SK-N-SH treated with all-trans-retinoic acid at 6 μM for 48 hours (cell line): ENCODE measurements around the gene REG1B.

Experiments
- ATAC-seq: fragments of 200-7000 bp; cut with Tn5 transposase; 3 replicates; pipeline ENCODE4 v1.9.1; 2020; ENCODE audit warnings: mild to moderate bottlenecking, moderate library complexity
- ARNTL ChIP-seq: fragments of 450-650 bp; formaldehyde crosslinking; IDR thresholded peaks from 2 replicates; pipeline ENCODE4 v1.5.0; 2020; ENCODE audit warnings: low read depth, mild to moderate bottlenecking, moderate library complexity, borderline replicate concordance
- BACH2 ChIP-seq: fragments of 250-450 bp; sonication (Bioruptor Pico); IDR thresholded peaks from 2 replicates; pipeline ENCODE4 v1.9.0; 2021; ENCODE audit warnings: mild to moderate bottlenecking, borderline replicate concordance
- CREB5 ChIP-seq: fragments of 250-450 bp; sonication (Bioruptor Pico); IDR thresholded peaks from 2 replicates; pipeline ENCODE4 v1.5.1; 2020; ENCODE audit warnings: low read depth, mild to moderate bottlenecking, moderate library complexity
- CSDC2 ChIP-seq: fragments of 250-450 bp; sonication (Bioruptor Pico); IDR thresholded peaks from 2 replicates; pipeline ENCODE4 v1.5.0; 2020; ENCODE audit warnings: mild to moderate bottlenecking, moderate library complexity
- CSRNP3 ChIP-seq: fragments of 250-450 bp; sonication (Bioruptor Pico); IDR thresholded peaks from 2 replicates; pipeline ENCODE4 v1.5.1; 2021; ENCODE audit warnings: mild to moderate bottlenecking, moderate library complexity
- ESRRG ChIP-seq: fragments of 250-450 bp; sonication (Bioruptor Pico); IDR thresholded peaks from 2 replicates; pipeline ENCODE4 v1.6.1; 2021; ENCODE audit warnings: mild to moderate bottlenecking
- GLIS3 ChIP-seq: fragments of 250-450 bp; sonication (Bioruptor Pico); IDR thresholded peaks from 2 replicates; pipeline ENCODE4 v1.5.0; 2020; ENCODE audit warnings: mild to moderate bottlenecking, moderate library complexity
- ISL1 ChIP-seq: fragments of 250-450 bp; sonication (Bioruptor Pico); IDR thresholded peaks from 2 replicates; pipeline ENCODE4 v2.1.2; 2022; ENCODE audit warnings: mild to moderate bottlenecking, moderate library complexity
- OSR1 ChIP-seq: fragments of 250-450 bp; sonication (Bioruptor Pico); IDR thresholded peaks from 2 replicates; pipeline ENCODE4 v1.8.0; 2022; ENCODE audit warnings: moderate library complexity, mild to moderate bottlenecking, inconsistent platforms
- POU6F1 ChIP-seq: fragments of 250-450 bp; sonication (Bioruptor Pico); IDR thresholded peaks from 2 replicates; pipeline ENCODE4 v1.8.0; 2021; ENCODE audit warnings: low read depth, mild to moderate bottlenecking, moderate library complexity, borderline replicate concordance
- PPARA ChIP-seq: fragments of 250-450 bp; sonication (Bioruptor Pico); IDR thresholded peaks from 2 replicates; pipeline ENCODE4 v1.5.0; 2020; ENCODE audit warnings: mild to moderate bottlenecking, borderline replicate concordance
- RARB ChIP-seq: fragments of 250-450 bp; sonication (Bioruptor Pico); IDR thresholded peaks from 2 replicates; pipeline ENCODE4 v1.8.0; 2021; ENCODE audit warnings: mild to moderate bottlenecking, moderate library complexity
- SNAI2 ChIP-seq: fragments of 250-450 bp; sonication (Bioruptor Pico); IDR thresholded peaks from 2 replicates; pipeline ENCODE4 v1.5.0; 2020; ENCODE audit warnings: mild to moderate bottlenecking, moderate library complexity
- TCF4 ChIP-seq: fragments of 250-450 bp; sonication (Bioruptor Pico); IDR thresholded peaks from 2 replicates; pipeline ENCODE4 v1.8.0; 2021; ENCODE audit warnings: mild to moderate bottlenecking, moderate library complexity, borderline replicate concordance
- TOX ChIP-seq: fragments of 250-450 bp; sonication (Bioruptor Pico); IDR thresholded peaks from 2 replicates; pipeline ENCODE4 v1.8.0; 2021; ENCODE audit warnings: mild to moderate bottlenecking, moderate library complexity, borderline replicate concordance
- TSHZ2 ChIP-seq: fragments of 250-450 bp; sonication (Bioruptor Pico); IDR thresholded peaks from 2 replicates; pipeline ENCODE4 v1.5.0; 2020; ENCODE audit warnings: mild to moderate bottlenecking, moderate library complexity
- ZC3H10 ChIP-seq: fragments of 250-450 bp; sonication (Bioruptor Pico); IDR thresholded peaks from 2 replicates; pipeline ENCODE4 v1.5.1; 2021; ENCODE audit warnings: mild to moderate bottlenecking, moderate library complexity
- ZFP3 ChIP-seq: fragments of 250-450 bp; sonication (Bioruptor Pico); IDR thresholded peaks from 2 replicates; pipeline ENCODE4 v1.5.0; 2020; ENCODE audit warnings: mild to moderate bottlenecking, moderate library complexity
- ZNF565 ChIP-seq: fragments of 450-650 bp; formaldehyde crosslinking; conservative IDR thresholded peaks from 2 replicates; pipeline ENCODE4 v1.5.0; 2020; ENCODE audit warnings: low read depth, mild to moderate bottlenecking, moderate library complexity
- ZNF70 ChIP-seq: fragments of 450-650 bp; formaldehyde crosslinking; IDR thresholded peaks from 2 replicates; pipeline ENCODE4 v1.5.0; 2020; ENCODE audit warnings: mild to moderate bottlenecking, moderate library complexity
- ZNF8 ChIP-seq: fragments of 450-650 bp; formaldehyde crosslinking; IDR thresholded peaks from 2 replicates; pipeline ENCODE4 v1.5.0; 2020; ENCODE audit warnings: mild to moderate bottlenecking, moderate library complexity
- TF ChIP-seq, protein P1 (sequence below): fragments of 250-450 bp; sonication (Bioruptor Pico); IDR thresholded peaks from 2 replicates; pipeline ENCODE4 v1.8.0; 2020; ENCODE audit warnings: mild to moderate bottlenecking, moderate library complexity, borderline replicate concordance

The REG1B gene

GRCh38 chr2:79129804-79130203 lies 42.0 kb upstream of the REG1B start:
- ATAC-seq = no peak
- TF ChIP-seq ZNF565 (CRISPR knock-in tag) (no peak), ZC3H10 (CRISPR knock-in tag) (no peak), TCF4 (CRISPR knock-in tag) (no peak)

DNA sequence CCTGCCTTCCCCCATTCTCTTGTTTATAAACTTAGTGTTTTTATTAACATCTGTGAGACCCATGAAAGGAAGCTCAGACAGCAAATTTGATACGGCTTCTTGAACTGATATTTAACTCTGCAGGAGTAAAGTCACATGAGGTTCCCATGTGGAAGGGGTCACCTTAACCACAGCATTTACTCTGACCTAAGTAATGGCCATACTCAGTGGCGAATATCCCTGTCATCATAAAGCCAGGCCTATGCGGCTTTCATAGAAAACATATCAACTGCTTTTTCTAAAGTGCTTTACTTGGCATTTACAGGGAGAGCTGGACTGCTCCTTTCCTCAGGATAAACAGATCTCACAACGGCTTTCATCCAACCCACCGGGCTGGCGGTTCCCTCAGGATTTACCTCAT lies 41.5 kb upstream of the REG1B start:
- TF ChIP-seq BACH2 (no peak), TSHZ2 (CRISPR knock-in tag) (no peak), ISL1 (CRISPR knock-in tag) (no peak), TOX (CRISPR knock-in tag) (no peak), ESRRG (CRISPR knock-in tag) (no peak), RARB (CRISPR knock-in tag) (no peak), GLIS3 (CRISPR knock-in tag) (no peak), ZNF8 (no peak), ZNF565 (CRISPR knock-in tag) (no peak), ARNTL (no peak), TCF4 (CRISPR knock-in tag) (no peak), ZC3H10 (CRISPR knock-in tag) (no peak), ZFP3 (CRISPR knock-in tag) (no peak), PPARA (no peak), CREB5 (no peak), SNAI2 (CRISPR knock-in tag) (no peak), OSR1 (CRISPR knock-in tag) (no peak), POU6F1 (CRISPR knock-in tag) (no peak), CSRNP3 (no peak)
- TF ChIP-seq, protein P1, sequence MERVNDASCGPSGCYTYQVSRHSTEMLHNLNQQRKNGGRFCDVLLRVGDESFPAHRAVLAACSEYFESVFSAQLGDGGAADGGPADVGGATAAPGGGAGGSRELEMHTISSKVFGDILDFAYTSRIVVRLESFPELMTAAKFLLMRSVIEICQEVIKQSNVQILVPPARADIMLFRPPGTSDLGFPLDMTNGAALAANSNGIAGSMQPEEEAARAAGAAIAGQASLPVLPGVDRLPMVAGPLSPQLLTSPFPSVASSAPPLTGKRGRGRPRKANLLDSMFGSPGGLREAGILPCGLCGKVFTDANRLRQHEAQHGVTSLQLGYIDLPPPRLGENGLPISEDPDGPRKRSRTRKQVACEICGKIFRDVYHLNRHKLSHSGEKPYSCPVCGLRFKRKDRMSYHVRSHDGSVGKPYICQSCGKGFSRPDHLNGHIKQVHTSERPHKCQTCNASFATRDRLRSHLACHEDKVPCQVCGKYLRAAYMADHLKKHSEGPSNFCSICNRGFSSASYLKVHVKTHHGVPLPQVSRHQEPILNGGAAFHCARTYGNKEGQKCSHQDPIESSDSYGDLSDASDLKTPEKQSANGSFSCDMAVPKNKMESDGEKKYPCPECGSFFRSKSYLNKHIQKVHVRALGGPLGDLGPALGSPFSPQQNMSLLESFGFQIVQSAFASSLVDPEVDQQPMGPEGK = no peak
- no peak for ATAC-seq

DNA sequence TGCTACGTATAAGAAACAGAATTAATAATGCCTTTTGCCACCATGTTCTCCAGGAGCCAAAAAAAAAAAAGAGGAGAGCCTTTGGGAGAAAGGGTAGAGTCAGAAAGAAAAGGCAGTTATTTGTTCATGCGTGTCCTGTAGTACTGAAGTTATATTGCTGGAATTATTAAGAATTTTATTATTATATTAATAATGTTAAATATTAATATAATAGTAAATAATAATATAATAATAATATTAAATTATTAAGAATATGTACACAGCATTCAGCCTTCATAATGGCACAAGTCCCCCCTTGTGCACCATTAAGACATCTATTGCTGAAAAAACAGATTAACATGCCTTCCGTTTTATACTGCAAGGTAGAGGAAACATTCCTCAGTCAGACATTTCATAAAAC lies 40.6 kb upstream of the REG1B start:
- no peak for ATAC-seq
- no peak for TF ChIP-seq ZNF70 (CRISPR knock-in tag)
- no peak for TF ChIP-seq TOX (CRISPR knock-in tag)
- no peak for TF ChIP-seq CSRNP3
- no peak for TF ChIP-seq ZFP3 (CRISPR knock-in tag)
- no peak for TF ChIP-seq ARNTL
- TF ChIP-seq PPARA = no peak
- no peak for TF ChIP-seq CSDC2 (CRISPR knock-in tag)
- TF ChIP-seq, protein P1 = no peak
- no peak for TF ChIP-seq CREB5
- TF ChIP-seq, all 23 proteins: peak for 0
